Measurements from ENCODE around the gene PNPLA3.
"Not testable (repeated sequence)": the region's sequence is repeated elsewhere in the genome, so short reads cannot be mapped to it uniquely, and the experiment has no call there.

PNPLA3 gene

DNA sequence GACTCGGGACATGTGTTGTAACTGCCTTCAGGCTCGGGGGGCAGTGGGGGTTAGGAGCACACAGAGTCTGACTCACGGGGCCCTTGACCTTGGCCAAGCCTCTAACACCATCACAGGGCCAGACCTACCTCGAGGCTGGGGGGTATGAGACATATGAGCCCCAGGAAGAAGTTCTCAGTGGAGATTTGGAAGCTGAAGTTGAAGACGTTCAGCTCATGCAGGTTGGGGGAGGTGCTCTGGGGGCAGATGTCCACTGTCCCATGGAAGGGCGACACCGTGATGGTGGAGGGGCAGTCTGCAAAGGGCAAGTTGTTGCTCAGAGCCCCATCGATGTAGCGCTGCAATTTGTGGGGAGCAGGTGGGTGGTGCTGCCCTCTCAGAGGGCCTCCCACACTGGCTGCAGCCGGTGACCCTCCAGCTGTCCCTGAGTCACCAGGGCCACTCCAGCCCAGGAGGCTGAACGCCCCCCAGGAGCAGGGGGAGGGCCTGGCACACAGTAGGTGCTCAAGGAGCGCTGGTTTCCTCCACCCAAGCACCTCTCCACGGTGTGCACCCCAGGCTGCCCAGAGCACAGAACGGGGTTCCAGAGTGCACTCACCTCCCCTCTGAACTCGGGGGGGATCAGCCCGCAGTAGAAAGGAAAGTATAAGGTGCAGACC lies 34.3 kb upstream of the PNPLA3 start:
- no peak for DNase-seq (ENCODE audit: low read depth in 2 of 2)

DNA sequence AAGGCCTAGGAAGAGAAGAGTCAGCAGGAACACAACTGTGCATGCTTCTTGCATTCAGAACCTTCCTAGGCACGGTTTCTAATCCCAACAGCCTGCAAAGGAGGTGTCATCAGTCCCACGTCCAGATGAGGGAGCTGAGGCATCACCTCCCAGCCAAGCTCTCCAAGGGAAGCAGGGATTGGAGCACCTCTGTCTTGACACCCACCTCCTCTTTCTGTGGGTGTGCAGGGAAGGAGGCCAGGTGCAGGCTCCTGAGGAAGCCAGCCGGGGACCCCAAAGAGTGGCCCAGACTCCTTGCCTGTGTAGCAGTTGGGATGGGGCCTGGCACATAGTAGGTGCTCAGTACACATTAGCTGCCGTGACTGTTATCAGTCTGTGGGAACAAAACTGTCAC lies 33.7 kb upstream of the PNPLA3 start:
- DNase-seq (ENCODE audit: low read depth in 2 of 2): no peak

DNA sequence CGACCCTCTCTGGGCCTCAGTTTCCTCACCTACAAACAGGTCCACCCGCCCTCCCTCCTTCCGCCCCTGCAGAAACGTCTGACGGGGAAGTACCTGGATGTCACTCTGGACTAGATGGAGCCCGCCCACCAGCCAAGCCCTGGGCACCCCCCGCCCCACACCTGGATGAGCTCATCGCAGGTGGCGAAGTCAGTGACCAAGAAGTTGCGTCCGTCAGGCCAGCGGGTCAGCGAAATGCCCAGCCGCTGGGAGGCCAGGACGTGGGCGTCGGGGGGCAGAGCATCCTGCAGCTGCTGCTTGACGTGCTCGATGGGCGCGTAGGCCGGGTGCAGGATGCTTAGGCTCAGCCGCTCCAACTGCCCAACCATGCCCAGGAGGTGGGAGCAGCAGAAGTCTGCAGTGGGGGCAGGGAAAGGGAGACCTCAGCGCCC lies 32.7 kb upstream of the PNPLA3 start:
- no peak for DNase-seq (ENCODE audit: low read depth in 2 of 2)

DNA sequence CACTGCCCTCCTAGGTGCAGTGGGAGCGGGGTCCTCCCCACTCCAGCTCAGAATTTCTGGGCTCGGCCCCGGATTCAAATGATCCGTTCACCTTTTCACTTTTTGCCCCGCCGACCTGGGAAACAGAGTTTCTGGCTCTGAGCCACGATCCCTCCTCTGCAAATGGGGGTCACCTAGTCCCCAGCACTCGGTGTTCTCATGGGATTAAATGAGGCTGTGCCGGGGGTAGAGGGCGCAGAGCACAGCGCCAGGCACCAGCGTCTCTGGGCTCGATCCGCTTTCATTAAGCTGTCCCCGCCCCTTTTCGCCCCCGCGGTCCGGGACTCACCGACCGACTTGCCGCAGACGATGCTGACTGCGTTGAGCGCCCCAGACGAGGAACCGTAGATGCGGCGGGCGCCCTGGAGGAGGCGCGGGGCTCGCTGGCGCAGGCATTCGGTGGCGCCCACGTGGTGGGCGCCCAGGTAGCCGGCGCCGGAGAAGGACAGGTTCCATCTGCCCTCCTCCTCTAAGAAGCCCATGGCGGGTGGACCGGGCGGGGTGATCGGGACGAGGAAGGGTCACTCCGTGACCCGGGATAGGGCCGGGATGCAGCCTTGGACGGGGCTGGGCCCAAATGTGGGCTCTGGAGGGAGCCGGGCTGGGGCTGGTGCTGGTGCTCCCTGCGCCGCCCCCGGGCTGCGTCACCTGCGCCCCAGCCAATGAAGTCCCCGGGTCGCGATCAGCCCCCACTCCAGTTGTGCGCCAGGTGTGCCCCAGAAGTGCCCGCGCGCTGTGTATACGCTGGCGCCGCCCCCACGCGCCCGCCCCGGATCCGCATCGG lies 32.0 kb upstream of the PNPLA3 start, which contains the start of gene PNPLA5:
TSS of gene PNPLA5 (minus strand) at position 654 of the 823 bp plus-strand sequence. CDS start at position 521, 133 bp downstream.
- peak in 1 of 2 donors; percentile 9 for DNase-seq (ENCODE audit: low read depth in 2 of 2)

DNA sequence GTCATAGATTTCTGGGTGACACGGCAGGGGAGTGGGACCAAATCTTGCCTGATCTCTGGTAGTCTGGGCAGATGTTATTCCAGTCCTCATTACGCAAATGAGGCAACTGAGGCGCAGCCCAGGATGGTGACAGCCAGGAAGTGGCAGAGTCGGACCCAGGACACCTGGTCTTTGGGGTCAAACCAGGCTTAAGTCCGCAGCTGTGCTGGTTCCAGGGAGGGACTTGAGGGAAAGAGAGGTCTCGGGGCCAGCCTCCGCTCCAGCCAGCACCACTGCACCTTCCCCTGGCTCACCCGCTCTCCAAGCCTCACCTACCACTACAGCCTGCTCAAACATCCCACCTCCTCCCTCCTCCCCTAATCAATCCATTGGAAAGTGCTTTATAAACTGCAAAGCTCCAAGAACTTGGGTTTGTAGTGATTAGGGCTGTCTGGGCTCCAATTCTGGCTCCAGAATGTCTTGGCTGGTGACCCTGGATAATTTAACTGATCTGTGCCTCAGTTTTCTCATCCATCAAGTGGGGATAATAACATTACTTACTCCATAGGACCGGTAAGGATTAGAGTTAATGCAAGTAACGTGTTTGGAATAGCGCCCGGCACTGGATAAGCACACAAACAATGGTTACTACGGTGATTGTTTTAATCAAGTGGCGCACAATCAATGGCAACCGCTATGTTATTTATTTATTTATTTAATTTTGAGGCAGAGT lies 31.3 kb upstream of the PNPLA3 start:
- DNase-seq (ENCODE audit: low read depth in 2 of 2): no peak

DNA sequence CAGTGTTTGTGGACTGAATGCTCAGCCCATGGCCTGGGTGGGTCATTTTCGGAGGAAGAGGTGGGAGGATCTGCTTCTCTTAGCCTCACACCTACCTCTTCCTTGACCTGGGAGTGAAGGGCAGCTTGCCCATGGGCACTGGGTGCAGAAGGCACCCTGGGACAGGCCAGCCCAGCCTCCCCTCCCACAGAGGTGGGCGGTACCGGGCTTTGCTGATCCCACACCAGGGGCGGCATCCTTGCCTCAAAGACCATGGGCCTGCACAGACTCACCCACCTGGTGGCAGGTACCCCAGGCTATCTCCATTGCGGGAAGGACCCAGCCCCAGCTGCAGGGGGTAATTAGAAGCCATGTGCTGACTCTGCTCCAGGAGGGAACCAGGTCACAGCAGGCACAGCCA lies 30.3 kb upstream of the PNPLA3 start:
- DNase-seq (ENCODE audit: low read depth in 2 of 2): no peak

DNA sequence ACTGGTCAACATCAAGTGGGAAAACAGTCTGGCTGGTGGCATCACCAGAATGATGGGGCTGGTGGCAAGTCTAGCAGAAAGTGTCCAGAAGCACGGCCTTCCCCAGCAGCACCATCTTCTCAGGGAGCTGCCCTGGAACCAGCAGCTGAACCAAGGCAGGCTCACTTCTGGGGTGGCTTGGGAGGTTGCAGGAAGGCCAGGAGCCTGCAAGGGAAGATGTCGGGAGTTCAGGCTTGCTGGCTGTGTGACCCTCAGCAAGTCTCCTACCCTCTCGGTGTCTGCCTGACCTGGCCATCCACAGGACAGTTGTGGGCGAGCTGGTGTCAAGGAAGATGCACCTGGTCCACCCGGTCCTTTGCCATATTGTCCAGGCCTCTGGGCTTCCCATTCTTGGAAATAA lies 29.5 kb upstream of the PNPLA3 start:
- no peak for DNase-seq (ENCODE audit: low read depth in 2 of 2)

DNA sequence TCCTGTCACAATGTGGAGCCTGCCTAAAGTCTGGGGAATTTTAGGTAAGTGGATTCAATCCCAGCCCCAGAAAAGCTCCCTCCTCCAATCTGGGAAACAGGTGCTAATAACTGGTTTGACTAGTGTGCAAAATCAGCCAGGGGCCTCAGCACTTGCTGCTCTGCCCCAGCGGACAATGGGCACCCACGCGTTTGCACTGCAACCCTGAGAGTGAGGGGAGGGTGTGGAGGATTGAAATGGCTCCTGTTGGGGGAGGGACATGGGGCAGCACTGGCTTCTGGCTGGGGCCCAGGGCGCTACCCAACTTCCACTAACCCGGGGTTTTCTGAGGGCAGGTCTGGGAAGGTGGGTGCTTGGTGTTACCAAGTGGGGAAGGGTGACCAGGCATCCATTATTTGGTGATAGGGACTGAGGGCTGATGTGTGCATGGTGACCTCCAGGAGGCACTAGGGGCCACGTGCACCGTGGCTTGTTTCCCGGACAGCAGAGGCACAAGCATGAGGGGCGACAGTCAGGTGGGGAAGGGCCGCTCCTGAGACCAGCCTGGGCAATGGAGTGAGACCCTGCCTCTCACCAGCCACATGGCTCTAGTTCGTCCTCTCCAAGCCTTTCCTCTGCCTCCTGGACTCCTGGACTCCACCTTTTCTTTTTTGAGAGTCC lies 27.5 kb upstream of the PNPLA3 start:
- DNase-seq (ENCODE audit: low read depth in 2 of 2): no peak

DNA sequence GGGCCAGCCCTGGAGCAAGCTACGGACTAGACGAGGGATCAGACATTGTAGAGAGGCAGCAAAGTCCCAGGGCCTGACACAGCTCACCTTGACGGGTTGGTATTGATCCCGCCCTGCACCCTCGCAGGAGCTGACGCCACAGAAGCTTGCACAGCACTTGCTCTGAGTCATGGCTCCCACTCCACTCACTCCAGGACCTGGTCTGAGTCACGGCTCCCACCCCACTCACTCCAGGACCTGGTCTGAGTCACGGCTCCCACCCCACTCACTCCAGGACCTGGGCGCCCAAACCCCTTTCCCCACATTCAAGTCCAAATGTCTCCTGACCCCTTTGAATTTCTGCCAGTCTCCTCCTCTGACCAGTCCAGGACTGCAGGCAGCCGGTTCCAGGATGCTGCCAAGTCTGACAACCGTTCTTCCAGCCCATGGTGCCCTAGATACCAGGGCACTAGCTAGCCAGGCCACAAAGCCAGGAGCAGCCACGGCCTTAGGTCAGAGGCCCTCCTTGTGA lies 25.8 kb upstream of the PNPLA3 start:
- no peak for DNase-seq (ENCODE audit: low read depth in 2 of 2)

DNA sequence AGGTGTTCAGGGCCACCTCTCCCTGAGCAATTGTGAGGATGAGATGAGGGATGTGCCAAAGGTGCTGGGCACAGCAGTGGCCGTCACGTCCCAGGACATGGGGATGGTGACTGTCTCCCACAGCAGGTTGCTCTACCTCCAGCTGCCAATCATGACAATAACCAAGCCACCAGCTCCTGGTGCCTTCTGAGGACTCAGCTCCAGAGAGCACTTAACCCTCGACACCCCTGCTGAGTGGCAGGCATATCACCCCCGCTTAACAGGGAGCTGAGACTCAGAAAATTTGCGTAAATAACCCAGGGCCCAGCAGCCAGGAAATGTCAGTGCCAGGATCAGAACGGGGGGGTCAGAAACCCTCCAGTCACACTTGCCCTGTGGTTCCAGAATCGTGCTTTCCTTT lies 23.4 kb upstream of the PNPLA3 start:
- DNase-seq (ENCODE audit: low read depth in 2 of 2): no peak

DNA sequence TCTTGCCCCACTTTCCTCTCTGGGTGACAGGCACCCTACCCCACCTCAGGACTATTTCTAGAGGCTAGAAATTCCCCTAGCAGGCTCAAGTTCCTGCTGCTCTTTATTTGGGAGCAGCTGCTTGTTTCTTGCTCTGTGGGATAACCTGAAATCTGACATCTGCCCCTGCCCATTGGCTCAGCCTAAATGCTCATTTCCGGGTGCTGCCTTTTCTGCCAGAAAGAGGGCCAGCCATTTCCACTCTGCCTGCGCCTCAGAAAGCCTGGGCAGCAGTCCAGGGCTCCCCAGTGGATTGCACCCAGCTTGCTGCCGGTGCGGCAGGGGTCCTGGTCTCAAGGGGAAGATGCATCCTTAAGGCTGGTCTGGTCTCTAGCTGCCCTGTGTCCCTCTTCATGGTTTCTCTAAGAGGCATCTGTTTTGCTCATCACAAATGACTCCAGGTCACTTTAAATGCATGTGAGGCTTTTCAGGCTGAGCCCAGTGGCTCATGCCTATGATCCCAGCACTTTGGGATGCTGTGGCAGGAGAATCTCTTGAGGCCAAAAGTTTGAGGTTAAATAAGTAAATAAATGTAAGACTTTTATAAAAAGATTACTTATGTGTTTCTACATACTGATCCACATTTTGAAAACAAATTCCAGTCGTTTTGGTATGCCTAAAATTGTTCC lies 21.5 kb upstream of the PNPLA3 start:
- no peak for DNase-seq (ENCODE audit: low read depth in 2 of 2)

DNA sequence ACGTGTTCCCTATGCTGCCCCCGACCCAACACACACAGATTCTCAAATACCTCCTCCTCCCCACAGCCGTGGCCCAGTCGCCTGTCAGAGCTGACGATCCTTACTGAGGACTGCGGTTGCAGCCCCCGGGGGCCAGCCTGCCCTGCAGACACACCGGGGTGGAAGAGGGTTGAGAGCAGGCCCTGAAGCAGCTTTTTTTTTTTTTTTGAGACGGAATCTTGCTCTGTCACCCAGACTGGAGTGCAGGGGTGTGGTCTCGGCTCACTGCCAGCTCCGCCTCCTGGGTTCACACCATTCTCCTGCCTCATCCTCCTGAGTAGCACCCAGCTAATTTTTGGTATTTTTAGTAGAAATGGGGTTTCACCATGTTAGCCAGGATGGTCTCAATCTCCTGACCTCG lies 20.6 kb upstream of the PNPLA3 start:
- not testable (repeated sequence) for DNase-seq (ENCODE audit: low read depth in 2 of 2)

DNA sequence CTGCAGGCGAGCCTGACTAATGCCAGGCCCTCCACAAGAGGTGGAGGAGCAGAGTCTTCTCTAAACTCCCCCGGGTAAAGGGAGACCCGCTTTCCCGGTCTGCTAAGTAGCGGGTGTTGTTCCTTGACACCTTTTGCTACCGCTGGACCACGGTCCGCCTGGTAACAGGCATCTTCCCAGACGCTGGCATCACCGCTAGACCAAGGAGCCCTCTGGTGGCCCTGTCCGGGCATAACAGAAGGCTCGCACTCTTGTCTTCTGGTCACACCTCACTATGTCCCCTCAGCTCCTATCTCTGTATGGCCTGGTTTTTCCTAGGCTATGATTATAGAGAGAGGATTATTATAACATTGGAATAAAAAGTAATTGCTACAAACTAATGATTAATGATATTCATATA lies 19.2 kb upstream of the PNPLA3 start:
- DNase-seq (ENCODE audit: low read depth in 2 of 2): not testable (repeated sequence)

DNA sequence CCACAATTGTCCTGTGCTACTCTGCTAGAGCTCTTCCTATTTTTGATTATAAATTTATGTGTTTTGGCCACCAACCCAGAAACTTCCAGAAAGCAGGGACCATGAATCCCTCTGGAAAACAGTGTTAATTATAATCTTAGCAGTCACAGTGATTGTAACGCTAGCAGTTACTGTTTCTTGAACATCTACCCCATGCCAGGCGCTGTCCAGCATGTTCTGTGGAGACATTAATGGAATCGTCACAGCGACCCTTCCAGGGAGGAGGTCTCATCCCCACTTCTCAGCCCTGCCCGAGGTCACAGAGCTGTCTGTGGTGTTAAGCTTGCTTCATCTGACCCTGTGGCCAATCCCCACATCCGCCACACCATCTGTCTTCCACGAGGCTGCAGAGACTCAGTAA lies 17.9 kb upstream of the PNPLA3 start:
- no peak for DNase-seq (ENCODE audit: low read depth in 2 of 2)

DNA sequence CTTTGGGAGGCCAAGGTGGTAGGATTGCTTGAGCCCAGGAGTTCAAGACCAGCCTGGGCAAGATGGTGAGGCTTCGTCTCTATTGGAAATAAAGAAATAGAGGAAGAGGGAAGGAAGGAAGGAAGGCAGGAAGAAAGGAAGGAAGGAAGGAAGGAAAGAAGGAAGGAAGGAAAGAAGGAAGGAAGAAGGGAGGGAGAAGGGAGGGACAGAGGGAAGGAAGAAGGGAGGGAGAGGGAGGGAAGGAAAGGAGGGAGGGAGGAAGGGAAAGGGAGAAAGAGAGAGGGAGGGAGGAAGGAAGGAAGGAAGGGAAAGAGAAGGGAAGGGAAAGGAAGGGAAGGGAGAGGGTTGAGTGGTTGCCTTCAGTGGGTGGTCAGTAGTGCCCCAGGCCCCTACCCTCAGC lies 13.9 kb upstream of the PNPLA3 start:
- no peak for DNase-seq (ENCODE audit: low read depth in 2 of 2)

DNA sequence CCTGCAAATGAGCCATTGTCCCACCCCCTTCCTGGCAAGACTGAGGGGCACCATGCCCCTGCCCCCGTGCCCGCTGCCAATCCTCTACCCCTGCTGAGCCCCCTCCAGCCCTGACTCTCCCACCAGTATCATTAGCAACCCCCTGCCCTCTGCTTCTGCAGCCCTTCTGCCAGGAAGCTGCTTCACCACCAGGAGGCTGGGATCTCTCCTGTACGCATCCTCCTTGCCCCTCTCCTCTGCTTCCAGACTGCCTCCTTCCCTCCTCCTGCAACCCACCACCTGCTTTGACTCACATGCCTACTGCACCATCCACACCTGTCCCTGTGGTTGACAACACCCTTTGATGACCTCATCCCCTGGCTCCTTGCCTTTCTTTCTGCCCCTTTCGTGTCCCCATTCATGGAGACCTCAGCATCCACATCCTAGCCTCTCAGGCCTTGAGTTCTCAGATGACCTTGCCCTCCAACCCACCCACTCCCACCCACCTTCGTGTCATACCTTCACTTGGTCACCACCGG lies 13.4 kb upstream of the PNPLA3 start:
- DNase-seq (ENCODE audit: low read depth in 2 of 2): no peak

DNA sequence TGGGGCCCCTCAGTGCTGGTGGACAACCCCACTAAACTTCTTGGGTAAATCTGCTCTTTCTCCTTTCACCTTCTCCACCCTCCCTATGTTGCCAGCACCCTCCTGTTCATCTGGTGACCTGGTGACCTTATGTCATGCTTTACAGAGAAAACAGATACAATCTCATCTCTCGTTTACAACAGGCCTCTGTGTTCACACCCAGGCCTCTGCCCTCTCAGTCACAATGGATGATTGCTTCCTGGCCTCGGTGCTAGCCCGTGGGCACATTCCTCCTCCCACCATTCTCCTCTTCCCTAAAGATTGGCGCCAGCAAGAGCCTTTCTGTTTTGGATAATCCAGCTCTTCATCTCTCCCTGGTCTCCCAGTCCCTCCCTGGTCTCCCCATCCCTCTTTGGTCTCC lies 12.3 kb upstream of the PNPLA3 start:
- DNase-seq (ENCODE audit: low read depth in 2 of 2): no peak

DNA sequence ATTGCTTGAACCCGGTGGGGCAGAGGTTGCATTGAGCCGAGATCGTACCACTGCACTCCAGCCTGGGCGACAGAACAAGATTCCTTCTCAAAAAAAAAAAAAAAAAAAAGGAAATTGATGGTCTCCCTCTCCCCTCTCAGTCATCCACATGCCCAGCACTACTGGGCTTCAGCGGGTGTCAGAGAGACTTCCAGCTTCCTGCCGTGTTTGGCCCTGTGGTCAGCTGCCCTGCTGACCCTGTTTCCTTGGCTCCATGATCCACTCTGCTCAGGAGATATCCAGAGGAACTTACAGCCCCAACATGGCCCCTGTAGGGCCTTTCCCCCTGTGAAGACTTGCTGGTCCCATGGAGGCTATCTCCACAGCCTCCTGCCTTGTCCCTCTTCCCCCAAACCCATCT lies 6.1 kb upstream of the PNPLA3 start:
- no peak for DNase-seq (ENCODE audit: low read depth in 2 of 2)

DNA sequence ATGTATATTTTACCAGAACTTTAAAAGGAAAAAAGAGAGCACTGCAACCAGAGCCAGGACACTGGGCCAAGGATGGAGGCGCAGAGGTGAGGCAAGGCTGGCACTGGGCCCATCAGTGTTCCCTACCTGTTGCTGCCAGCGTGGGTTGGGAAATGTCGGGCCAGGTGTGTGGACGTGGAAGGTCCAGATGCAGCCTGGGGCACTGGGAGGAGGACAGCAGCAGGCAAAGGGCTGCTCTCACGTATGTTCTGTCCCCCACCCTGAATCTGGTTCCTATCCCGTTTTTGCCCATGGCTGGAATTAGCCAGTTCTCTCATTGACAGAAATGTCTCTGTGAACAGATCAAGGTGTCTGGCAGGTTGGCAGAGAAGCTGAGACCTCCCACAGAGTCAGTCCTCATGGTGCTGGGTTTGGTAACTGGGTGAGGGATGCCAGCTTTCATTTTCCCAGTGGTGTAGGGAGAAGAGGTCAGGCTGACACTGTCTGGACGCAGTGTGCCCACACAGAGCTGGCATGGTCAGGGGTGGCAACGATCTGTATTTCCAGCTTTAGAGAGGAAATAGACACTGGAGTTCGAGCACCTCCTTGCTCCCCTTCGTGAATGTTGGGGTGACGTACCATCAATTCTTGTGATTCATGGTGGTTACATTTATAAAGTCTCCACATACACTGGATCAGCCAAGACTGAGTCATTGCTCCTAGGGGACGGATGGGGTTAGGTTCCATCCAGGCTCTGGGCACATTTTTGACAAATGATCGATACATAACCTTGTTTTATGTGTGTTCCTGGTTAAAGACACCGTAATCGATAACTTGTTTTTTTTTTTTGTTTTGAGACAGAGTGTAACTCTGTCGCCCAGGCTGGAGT lies 4.3 kb upstream of the PNPLA3 start:
- DNase-seq (ENCODE audit: low read depth in 2 of 2): no peak

DNA sequence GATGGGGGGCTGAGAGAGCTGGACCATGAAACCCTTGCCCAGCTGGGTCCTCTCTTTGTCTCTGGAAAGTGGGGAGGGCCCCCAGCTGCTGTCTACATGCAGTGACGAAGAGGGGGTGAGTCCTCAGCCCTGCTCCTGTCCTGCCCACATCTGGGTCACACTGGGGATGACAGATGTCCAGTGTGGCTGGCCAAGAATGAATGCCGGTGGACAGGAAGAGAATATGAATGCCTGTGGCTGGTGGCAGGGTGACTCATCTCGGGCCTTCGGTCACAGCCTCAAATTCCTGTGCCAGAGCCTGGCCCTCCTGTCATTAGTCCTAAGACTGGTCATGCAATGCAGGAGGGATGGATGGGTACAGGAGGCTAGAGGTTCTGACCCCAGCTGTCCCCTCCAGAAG lies 2.2 kb upstream of the PNPLA3 start:
- no peak for DNase-seq (ENCODE audit: low read depth in 2 of 2)

All from stimulated activated CD8-positive, alpha-beta memory T cell treated with anti-CD3 and anti-CD28 coated beads, Interleukin-7, amount 100 ng/mL, for 4 hours (primary cell).